Measurements from ENCODE around the gene MUC5AC.

DNA sequence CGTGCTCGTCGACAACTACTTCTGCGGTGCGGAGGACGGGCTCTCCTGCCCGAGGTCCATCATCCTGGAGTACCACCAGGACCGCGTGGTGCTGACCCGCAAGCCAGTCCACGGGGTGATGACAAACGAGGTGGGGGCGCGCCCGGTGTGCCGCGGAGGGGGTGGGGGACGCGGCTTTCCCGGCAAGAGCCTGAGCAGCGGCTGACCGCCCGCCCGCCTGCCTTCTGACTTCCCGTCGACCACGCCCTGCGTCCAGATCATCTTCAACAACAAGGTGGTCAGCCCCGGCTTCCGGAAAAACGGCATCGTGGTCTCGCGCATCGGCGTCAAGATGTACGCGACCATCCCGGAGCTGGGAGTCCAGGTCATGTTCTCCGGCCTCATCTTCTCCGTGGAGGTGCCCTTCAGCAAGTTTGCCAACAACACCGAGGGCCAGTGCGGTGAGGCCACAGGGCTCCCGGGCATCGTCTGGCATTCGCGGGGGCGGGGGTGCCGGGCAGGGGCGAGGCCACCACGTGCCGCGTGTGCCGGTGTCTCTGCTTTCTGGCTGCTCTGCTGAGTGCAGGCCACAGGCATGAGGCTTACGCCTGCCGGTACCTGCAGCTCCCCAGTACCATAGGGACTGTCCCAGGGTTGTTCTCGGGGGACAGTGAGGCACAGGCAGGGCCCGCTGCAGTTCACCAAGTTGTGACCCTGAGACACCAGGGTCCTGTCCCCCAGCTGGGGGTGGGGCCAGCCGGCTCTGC, 36.7 kb downstream of the MUC5AC start:
- no peak for TF ChIP-seq POLR2AphosphoS5 (IDR thresholded peaks at IDR 0.05)
- TF ChIP-seq, protein P1, sequence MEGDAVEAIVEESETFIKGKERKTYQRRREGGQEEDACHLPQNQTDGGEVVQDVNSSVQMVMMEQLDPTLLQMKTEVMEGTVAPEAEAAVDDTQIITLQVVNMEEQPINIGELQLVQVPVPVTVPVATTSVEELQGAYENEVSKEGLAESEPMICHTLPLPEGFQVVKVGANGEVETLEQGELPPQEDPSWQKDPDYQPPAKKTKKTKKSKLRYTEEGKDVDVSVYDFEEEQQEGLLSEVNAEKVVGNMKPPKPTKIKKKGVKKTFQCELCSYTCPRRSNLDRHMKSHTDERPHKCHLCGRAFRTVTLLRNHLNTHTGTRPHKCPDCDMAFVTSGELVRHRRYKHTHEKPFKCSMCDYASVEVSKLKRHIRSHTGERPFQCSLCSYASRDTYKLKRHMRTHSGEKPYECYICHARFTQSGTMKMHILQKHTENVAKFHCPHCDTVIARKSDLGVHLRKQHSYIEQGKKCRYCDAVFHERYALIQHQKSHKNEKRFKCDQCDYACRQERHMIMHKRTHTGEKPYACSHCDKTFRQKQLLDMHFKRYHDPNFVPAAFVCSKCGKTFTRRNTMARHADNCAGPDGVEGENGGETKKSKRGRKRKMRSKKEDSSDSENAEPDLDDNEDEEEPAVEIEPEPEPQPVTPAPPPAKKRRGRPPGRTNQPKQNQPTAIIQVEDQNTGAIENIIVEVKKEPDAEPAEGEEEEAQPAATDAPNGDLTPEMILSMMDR (IDR thresholded peaks at IDR 0.05 in 8 of 11, conservative IDR thresholded peaks at IDR 0.05 in 3 of 11): no peak
